Activated CD4-positive, alpha-beta T cell treated with anti-CD3 and anti-CD28 coated beads for 36 hours (primary cell): ENCODE results near the gene HDHD5. TPM values are rescaled to one million over a fixed set of nuclear protein-coding genes. Genes with fewer than 3 reads are reported as not detected.
"Not testable (repeated sequence)": the region's sequence is repeated elsewhere in the genome, so short reads cannot be mapped to it uniquely, and the experiment has no call there.

Source experiments
- ATAC-seq: fragments of 200-7000 bp; cut with Tn5 transposase; one replicate; pipeline ENCODE4 v1.10.0; 2021; ENCODE audit warnings: mild to moderate bottlenecking, moderate library complexity
- CTCF ChIA-PET: fragments of 350-600 bp; sonication (Branson Sonifier 250); formaldehyde crosslinking; loops from one replicate; lab custom pipeline; 2021; ENCODE audit warnings: antibody characterized with exemption; lab: Charles Lee
- POLR2A ChIA-PET: fragments of 350-600 bp; sonication (Branson Sonifier 250); formaldehyde crosslinking; loops from one replicate; lab custom pipeline; 2021; ENCODE audit warnings: antibody characterized with exemption, inconsistent platforms; lab: Charles Lee
- DNase-seq: peaks from one replicate; pipeline ENCODE4 v3.0.0-alpha.2; 2020
- H3K27ac Mint-ChIP-seq: one replicate; pipeline ENCODE4 v1.8.0; 2021; ENCODE audit warnings: mixed read lengths
- H3K27me3 Mint-ChIP-seq: one replicate; pipeline ENCODE4 v1.8.0; 2021; ENCODE audit warnings: mixed read lengths
- H3K36me3 Mint-ChIP-seq: one replicate; pipeline ENCODE4 v1.8.0; 2021; ENCODE audit warnings: low read depth, mixed read lengths
- H3K4me1 Mint-ChIP-seq: one replicate; pipeline ENCODE4 v1.8.0; 2021; ENCODE audit warnings: mixed read lengths
- H3K4me3 Mint-ChIP-seq: one replicate; pipeline ENCODE4 v1.8.0; 2021; ENCODE audit warnings: mild to moderate bottlenecking, moderate library complexity, mixed read lengths
- H3K9me3 Mint-ChIP-seq: one replicate; pipeline ENCODE4 v1.8.0; 2021; ENCODE audit warnings: low read depth, mixed read lengths
- intact Hi-C, 2 experiments: fragments of 100-400 bp; cut with DNase I in 1 of 2; cut with micrococcal nuclease in 1 of 2; formaldehyde crosslinking; loops; one replicate each; pipeline versions ENCODE4 v1.14.2 to v1.15.1; 2022 to 2024; cut with DNase I, micrococcal nuclease
- total RNA-seq, 2 experiments: library from RNA; stranded (reverse); gene quantifications; one replicate each; pipeline ENCODE4 v1.2.3, GENCODE V29; 2021

HDHD5 gene
- total RNA-seq, 2 experiments from 2014 or later: 51.6 to 69.0 TPM

DNA sequence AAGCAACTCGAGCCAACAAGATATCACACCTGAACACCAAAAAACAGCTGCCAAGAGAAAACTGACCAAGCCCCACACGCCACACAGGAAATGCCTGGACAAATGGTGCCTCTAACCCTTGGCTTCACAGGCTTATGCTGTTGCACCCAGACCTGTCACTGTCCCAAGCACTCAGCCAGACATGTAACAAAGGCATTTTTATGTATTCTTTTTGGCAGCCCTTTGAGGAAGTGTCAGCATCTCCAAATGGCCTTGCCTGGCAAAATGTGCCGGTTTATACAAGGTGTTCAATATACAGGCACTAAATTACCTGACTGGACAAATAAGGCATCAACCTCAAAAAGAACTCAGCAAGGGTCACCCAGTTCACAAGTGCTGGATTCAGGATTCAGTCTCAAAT is 6.1 kb downstream of the HDHD5 start:
- Mint-ChIP-seq H3K36me3 (peaks cover 28% of the 10 kb centered on the region), H3K9me3 (no peaks in the 10 kb centered on the region), H3K4me1 (peaks cover 36% of the 10 kb centered on the region), H3K27me3 (no peaks in the 10 kb centered on the region), H3K4me3 (no peak overlapping the region), H3K27ac (no peak overlapping the region)
- no peak for ATAC-seq
- intact Hi-C loops: no loop called here
- no peak for DNase-seq
- POLR2A ChIA-PET: interaction anchor here (0.6 kb wide), 1 partner anchor 16 kb away, joined by 3 read pairs; no protein-coding TSS in a partner anchor
- CTCF ChIA-PET: no interaction called here

DNA sequence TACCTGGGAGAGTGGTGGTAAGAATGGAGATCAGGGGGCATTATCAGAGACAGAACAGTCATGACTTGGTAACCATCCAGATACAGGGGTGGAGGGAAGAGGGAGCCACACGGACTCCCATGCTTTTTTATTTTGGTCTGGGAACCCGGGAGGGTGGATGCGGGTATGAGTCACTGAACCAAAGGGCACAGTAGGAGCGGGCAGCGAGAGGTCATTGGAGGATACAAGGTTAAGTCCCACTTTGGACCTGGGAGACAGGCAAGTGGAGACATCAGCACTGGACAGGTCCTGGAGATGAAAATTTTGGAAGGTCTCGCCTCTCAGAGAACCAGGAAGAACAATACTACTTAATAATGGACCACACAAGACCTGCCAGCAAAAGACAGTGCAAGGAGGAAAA is 6.7 kb downstream of the HDHD5 start:
- ChIA-PET POLR2A (no interaction called here), CTCF (no interaction called here)
- Mint-ChIP-seq H3K36me3 (peaks cover 28% of the 10 kb centered on the region), H3K27ac (no peak overlapping the region), H3K4me1 (peaks cover 30% of the 10 kb centered on the region), H3K4me3 (no peak overlapping the region), H3K27me3 (no peaks in the 10 kb centered on the region), H3K9me3 (no peaks in the 10 kb centered on the region)
- ATAC-seq (no peak), DNase-seq (no peak)
- intact Hi-C loops: no loop called here

DNA sequence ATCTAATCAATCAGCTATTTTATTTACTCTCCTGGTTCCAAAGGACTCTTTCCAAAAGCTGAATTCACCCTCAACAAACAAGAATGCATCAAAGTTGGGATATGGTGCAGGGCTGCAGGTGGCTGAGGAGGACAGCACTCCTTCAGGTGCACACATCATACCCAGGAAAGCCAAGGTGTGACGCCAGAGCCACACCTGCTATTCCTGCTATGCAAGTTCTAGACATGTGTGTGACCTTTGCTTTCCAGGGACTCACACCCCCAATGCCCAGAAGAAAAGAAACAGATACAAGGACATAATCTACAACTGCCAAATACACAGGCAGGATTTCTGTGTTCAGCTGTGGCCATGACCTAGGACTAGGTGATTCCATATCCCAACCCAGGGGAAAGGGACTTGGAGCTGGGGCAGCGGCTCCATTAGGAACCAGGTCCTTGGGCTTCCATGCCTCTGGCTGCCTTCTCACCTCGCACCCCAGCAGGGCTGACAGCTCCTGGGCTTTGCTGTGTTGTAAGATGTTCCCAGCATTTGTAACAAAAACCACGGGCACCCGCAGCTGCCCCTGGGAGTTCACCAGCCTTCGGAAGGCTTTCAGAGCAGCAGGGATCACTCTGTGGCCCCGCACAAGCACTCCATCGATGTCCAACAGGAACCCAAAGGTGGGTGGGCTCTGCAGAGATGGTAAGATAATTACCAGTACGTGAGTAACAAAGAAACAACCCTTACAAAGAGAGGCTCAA is 9.8 kb downstream of the HDHD5 start:
- POLR2A ChIA-PET: interaction anchor here (0.6 kb wide), 1 partner anchor 81 kb away, joined by 3 read pairs; no protein-coding TSS in a partner anchor
- CTCF ChIA-PET: no interaction called here
- intact Hi-C loops: no loop called here
- peaks cover 12% of the 10 kb centered on the region for H3K4me1 Mint-ChIP-seq
- no peak overlapping the region for H3K4me3 Mint-ChIP-seq
- no peak overlapping the region for H3K27ac Mint-ChIP-seq
- H3K27me3 Mint-ChIP-seq: no peaks in the 10 kb centered on the region
- DNase-seq (no peak), ATAC-seq (no peak)
- H3K36me3 Mint-ChIP-seq: peaks cover 26% of the 10 kb centered on the region
- no peaks in the 10 kb centered on the region for H3K9me3 Mint-ChIP-seq

DNA sequence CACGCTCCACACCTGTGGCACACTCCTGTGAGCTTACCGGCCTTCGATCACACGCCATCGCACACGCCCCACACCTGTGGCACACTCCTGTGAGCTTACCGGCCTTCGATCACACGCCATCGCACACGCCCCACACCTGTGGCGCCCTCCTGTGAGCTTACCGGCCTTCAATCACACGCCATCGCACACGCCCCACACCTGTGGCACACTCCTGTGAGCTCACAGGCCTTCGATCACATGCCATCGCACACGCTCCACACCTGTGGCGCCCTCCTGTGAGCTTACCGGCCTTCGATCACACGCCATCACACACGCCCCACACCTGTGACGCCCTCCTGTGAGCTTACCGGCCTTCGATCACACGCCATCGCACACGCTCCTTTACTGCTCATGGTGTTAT is 11.6 kb downstream of the HDHD5 start:
- ATAC-seq, H3K4me1 Mint-ChIP-seq, intact Hi-C loops, H3K27me3 Mint-ChIP-seq, H3K27ac Mint-ChIP-seq, H3K9me3 Mint-ChIP-seq, DNase-seq, H3K4me3 Mint-ChIP-seq, POLR2A ChIA-PET: not testable (repeated sequence)
- H3K36me3 Mint-ChIP-seq: peaks cover 30% of the 10 kb centered on the region
- CTCF ChIA-PET: interaction anchor here (1.0 kb wide), 1 partner anchor 10 kb away, joined by 3 read pairs; no protein-coding TSS in a partner anchor

DNA sequence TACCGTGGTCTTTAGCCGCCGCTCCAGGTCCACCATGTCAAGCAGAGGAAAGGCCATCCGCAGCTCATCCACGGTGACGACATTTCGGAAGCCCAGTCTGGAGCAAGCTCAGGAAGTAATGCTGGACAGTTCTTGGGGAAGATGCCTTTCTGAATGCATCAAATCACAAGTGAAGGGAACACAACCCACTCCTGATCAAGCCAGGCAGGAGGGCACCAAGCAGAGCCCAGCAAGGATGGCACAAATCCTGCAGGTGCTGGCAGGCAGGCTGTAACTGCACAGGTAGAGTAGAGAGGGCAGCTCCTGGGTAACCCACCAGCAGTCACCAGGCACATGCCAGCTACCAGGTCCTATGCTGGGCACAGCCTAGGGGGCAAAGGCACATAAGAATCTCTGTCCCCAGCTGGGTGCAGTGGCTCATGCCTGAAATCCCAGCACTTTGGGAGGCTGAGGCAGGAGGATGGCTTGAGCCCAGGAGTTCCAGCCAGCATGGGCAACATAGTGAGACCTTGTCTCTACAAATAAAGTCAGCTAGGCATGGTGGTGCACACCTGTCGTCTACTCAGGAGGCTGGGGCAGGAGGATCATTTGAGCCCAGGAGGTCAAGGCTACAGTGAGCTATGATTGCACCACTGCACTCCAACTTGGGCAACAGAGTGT is 13.9 kb downstream of the HDHD5 start:
- intact Hi-C loops: no loop called here
- POLR2A ChIA-PET: no interaction called here
- ATAC-seq: no peak
- no peaks in the 10 kb centered on the region for H3K9me3 Mint-ChIP-seq
- no peaks in the 10 kb centered on the region for H3K4me1 Mint-ChIP-seq
- DNase-seq: no peak
- no peak overlapping the region for H3K27ac Mint-ChIP-seq
- CTCF ChIA-PET: interaction anchor here (0.7 kb wide), 1 partner anchor 17 kb away, joined by 4 read pairs; no protein-coding TSS in a partner anchor
- no peaks in the 10 kb centered on the region for H3K27me3 Mint-ChIP-seq
- H3K4me3 Mint-ChIP-seq: no peak overlapping the region
- H3K36me3 Mint-ChIP-seq: peaks cover 33% of the 10 kb centered on the region

DNA sequence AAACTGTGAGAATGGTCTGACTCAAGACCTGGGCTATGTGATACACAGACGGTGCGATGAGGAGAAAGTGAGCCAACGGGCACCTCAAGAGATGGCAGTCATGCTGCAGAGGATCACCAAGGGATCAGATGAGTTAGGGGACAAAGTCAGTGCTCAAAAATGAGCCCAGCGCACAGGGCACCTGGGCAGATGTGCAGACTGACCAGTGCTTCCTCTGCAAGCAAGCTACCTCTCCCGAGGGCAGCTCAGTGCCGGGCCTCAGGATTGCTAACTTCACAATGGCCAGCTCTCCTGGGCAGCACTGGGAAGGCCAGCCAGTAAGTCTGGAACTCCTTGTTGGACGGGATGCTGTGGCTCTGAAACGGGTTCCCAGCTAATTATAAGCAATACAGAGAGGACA is 15.3 kb downstream of the HDHD5 start:
- Mint-ChIP-seq H3K9me3 (no peaks in the 10 kb centered on the region), H3K4me1 (no peaks in the 10 kb centered on the region), H3K4me3 (no peak overlapping the region), H3K36me3 (peaks cover 33% of the 10 kb centered on the region), H3K27ac (no peak overlapping the region), H3K27me3 (no peaks in the 10 kb centered on the region)
- DNase-seq: no peak
- ChIA-PET CTCF (interaction anchor here (0.7 kb wide), 1 partner anchor 19 kb away, joined by 3 read pairs; no protein-coding TSS in a partner anchor), POLR2A (no interaction called here)
- intact Hi-C loops: no loop called here
- ATAC-seq: no peak

DNA sequence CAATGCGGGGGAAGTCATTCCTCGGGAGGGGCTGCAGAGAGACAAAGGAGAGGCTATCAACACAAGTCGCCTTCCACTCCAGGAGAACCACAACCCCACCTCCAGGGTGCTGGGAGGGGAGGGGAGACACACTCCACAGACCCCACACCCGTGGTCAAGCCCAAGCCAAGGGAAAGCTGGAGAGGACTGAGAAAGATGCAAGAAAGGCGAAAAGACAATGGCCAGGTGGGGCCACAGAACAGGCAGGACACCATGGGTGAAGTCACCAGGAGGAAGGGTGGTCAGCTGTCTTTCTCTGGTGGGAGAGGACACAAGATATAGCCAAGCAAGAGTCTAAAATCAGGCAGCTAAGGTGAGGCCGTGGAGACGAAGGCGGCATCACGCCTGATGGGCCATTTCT is 16.0 kb downstream of the HDHD5 start:
- ATAC-seq: no peak
- ChIA-PET CTCF (interaction anchor here (0.7 kb wide), 1 partner anchor 18 kb away, joined by 3 read pairs; no protein-coding TSS in a partner anchor), POLR2A (no interaction called here)
- Mint-ChIP-seq H3K9me3 (no peaks in the 10 kb centered on the region), H3K36me3 (peaks cover 33% of the 10 kb centered on the region), H3K27ac (no peak overlapping the region), H3K4me3 (no peak overlapping the region), H3K27me3 (no peaks in the 10 kb centered on the region), H3K4me1 (no peaks in the 10 kb centered on the region)
- DNase-seq: no peak
- intact Hi-C loops: no loop called here

DNA sequence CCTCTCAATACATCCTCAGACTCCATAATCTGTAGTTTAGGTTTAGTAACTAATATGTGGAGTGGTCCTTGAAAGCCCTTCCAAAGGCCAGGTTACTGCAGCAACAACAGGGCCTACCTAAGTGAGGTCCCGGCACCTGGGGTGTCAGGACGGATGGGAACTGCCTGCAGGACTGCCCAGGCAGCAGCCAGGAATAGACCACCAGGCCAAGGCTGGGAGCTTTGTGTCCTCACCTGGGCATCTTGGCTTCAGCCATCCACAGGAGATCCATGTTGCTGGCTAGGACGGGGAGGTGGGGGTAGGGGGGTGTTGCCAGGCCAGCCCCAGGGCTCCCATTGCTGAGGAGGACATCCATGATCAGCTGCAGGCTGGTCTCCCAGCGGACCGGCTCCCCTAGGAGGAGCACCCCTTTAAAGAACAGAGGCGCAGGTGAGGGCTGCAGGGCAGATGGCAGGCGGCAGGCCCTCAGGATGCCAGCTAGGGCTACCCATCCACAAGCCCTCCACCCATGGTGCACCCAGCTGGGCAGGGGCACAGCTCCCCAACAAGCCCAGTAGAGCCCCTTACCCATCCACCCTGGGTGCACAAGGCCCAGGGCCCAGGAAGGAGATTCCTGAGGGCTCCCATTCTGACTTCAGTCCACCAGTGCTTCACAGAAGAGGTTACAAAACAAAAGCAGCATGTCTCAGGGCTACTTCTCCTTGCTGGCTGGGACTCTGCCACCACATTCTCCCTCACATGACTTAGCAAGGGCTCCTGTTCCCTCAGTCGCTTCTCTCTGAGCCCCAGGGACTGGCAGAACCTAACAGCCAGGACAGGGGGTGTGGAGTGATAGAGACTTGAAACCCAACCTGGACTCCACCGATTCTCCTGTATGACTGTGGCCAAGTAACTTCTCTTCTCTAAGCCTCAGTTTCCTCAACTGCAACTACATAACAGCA is 18.0 kb downstream of the HDHD5 start:
- no peak for ATAC-seq

DNA sequence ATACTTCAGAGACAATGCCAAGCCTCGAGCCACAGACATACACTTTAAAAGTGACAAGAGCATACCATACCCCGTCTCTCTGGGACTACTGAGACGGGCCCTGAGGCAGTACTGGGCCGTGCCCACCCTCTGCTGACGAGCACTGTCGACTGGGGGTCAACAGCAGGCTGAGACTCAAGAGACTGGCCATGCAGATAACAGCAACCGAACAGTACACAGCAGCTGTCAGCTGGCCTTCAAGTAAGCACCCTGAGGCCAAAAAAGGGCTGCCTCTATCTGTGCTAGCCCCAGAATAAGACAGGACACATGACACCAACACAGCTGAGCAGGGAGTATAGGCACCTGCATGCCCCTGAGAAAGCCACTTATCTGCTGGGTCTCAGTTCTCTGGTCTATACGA is 19.1 kb downstream of the HDHD5 start:
- intact Hi-C loops: no loop called here
- Mint-ChIP-seq H3K4me3 (no peak overlapping the region), H3K9me3 (no peaks in the 10 kb centered on the region), H3K27ac (no peak overlapping the region), H3K4me1 (no peaks in the 10 kb centered on the region), H3K36me3 (peaks cover 29% of the 10 kb centered on the region), H3K27me3 (no peaks in the 10 kb centered on the region)
- ATAC-seq: no peak
- CTCF ChIA-PET: interaction anchor here (1.1 kb wide), 1 partner anchor 51 kb away, joined by 4 read pairs; no protein-coding TSS in a partner anchor
- POLR2A ChIA-PET: no interaction called here
- no peak for DNase-seq

More for the DNA sequence above, 18.0 kb downstream of the HDHD5 start:
- Mint-ChIP-seq H3K27me3 (no peaks in the 10 kb centered on the region), H3K9me3 (no peaks in the 10 kb centered on the region), H3K36me3 (peaks cover 30% of the 10 kb centered on the region), H3K4me3 (no peak overlapping the region), H3K4me1 (no peaks in the 10 kb centered on the region), H3K27ac (no peak overlapping the region)
- DNase-seq: no peak
- ChIA-PET CTCF (no interaction called here), POLR2A (no interaction called here)
- intact Hi-C loops: no loop called here

DNA sequence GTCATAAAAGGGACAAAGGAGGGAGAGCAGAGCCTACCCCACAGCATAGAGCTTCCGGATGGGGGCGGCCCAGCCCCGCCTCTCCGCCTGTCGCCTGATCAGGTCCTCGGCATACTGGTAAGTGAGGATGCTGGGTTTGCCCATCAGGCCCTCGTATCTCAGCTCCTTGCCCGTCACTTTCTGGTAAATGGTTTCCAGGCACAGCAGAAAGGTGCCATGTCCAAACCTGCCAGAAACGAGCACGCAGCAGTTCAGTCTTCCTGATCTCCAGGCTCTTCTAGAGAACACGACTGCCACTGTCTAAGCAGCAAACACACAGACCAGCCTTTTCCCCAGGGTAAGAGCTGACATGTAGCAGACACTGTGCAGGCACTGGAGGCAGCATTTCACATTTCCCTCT is 20.6 kb downstream of the HDHD5 start:
- H3K36me3 Mint-ChIP-seq: peaks cover 25% of the 10 kb centered on the region

DNA sequence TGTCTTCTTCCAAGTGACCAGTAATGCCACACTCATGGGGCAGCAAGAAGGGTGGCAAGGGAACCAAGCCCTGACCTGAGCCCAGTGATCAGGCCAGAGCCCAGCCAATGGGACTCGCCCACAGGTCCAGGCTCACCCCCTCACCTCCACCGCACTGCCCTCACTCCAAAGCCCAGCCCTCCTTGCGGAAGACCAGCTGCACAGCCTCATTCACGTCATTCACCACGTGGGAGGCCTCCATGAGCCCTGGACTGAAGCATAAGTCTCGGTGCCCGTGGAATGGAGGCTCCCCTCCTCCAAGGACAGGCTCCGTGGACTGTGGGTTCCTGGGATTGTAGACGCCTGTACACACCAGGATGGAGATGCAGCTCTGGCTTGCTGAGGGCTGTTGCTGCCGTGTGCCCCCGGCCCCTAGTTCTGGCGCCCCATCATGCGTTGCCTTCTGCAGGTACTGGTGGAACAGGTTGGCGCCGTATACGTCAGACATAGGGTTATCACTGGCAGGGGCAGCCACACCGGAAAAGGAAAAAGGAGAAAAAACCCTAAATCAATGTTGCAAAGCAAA is 21.1 kb downstream of the HDHD5 start:
- no peaks in the 10 kb centered on the region for H3K27me3 Mint-ChIP-seq
- DNase-seq: no peak
- POLR2A ChIA-PET: interaction anchor here (0.6 kb wide), 1 partner anchor 15 kb away, joined by 3 read pairs; no protein-coding TSS in a partner anchor
- ATAC-seq: no peak
- no peaks in the 10 kb centered on the region for H3K9me3 Mint-ChIP-seq
- H3K4me1 Mint-ChIP-seq: no peaks in the 10 kb centered on the region
- no peak overlapping the region for H3K27ac Mint-ChIP-seq
- intact Hi-C loops: no loop called here
- CTCF ChIA-PET: no interaction called here
- H3K4me3 Mint-ChIP-seq: no peak overlapping the region
- peaks cover 23% of the 10 kb centered on the region for H3K36me3 Mint-ChIP-seq

More for the DNA sequence above, 20.6 kb downstream of the HDHD5 start:
- ChIA-PET POLR2A (no interaction called here), CTCF (interaction anchor here (0.6 kb wide), 1 partner anchor 31 kb away, joined by 3 read pairs; no protein-coding TSS in a partner anchor)
- Mint-ChIP-seq H3K27me3 (no peaks in the 10 kb centered on the region), H3K4me1 (no peaks in the 10 kb centered on the region), H3K9me3 (no peaks in the 10 kb centered on the region), H3K27ac (no peak overlapping the region), H3K4me3 (no peak overlapping the region)
- no peak for ATAC-seq
- DNase-seq: no peak
- intact Hi-C loops: no loop called here
